H4 (cell line): Measurements from ENCODE around the gene HSD17B4. TPM values are rescaled to one million over a fixed set of nuclear protein-coding genes. Genes with fewer than 3 reads are reported as not detected.
"Not testable (repeated sequence)": the region's sequence is repeated elsewhere in the genome, so short reads cannot be mapped to it uniquely, and the experiment has no call there.

Experiments
- DNase-seq: peaks from one replicate; pipeline ENCODE4 v3.0.0-alpha.2; 2015; ENCODE audit warnings: low spot score
- total RNA-seq: library from RNA; depleted of rRNA; stranded (reverse); fragments of >200 nt; shearing (Covaris generic); gene quantifications from 2 replicates; pipeline ENCODE4 v1.2.3, GENCODE V29; 2014

Gene HSD17B4
- total RNA-seq, 1 experiment from 2014 or later: 319 TPM

GRCh38 chr5:119435436-119436132 lies 16.7 kb upstream of the HSD17B4 start:
- DNase-seq: peak; percentile 57

- DNase-seq: not testable (repeated sequence)
These were observed 14.3 kb upstream of the HSD17B4 start for GRCh38 chr5:119437785-119438586.

- not testable (repeated sequence) for DNase-seq
These were observed 13.7 kb upstream of the HSD17B4 start for GRCh38 chr5:119438587-119438917.

GRCh38 chr5:119439140-119439631 lies 13.1 kb upstream of the HSD17B4 start:
- DNase-seq: no peak

GRCh38 chr5:119439632-119440031 lies 12.7 kb upstream of the HSD17B4 start:
- not testable (repeated sequence) for DNase-seq

- DNase-seq: not testable (repeated sequence)
These were observed 7.7 kb upstream of the HSD17B4 start for GRCh38 chr5:119444643-119445042.

GRCh38 chr5:119445544-119445943 lies 6.8 kb upstream of the HSD17B4 start:
- no peak for DNase-seq

GRCh38 chr5:119449882-119450281 lies 2.4 kb upstream of the HSD17B4 start:
- DNase-seq: no peak

- not testable (repeated sequence) for DNase-seq
These were observed 1.7 kb upstream of the HSD17B4 start for GRCh38 chr5:119450627-119451026.

GRCh38 chr5:119451561-119451960 lies 736 bp upstream of the HSD17B4 start:
- DNase-seq: no peak

- DNase-seq: no peak
These were observed 281 bp upstream of the HSD17B4 start for GRCh38 chr5:119452060-119452372.

GRCh38 chr5:119453040-119453373 lies 710 bp downstream of the HSD17B4 start:
- DNase-seq: no peak

GRCh38 chr5:119454171-119454570 lies 1.9 kb downstream of the HSD17B4 start:
- DNase-seq: no peak

- DNase-seq: no peak
These were observed 6.8 kb downstream of the HSD17B4 start for GRCh38 chr5:119458911-119459632.

- no peak for DNase-seq
These were observed 13.3 kb downstream of the HSD17B4 start for GRCh38 chr5:119465640-119466039.

- no peak for DNase-seq
These were observed 16.0 kb downstream of the HSD17B4 start for GRCh38 chr5:119468286-119468685.

GRCh38 chr5:119470105-119470763 lies 17.9 kb downstream of the HSD17B4 start:
- no peak for DNase-seq

GRCh38 chr5:119470851-119471451 lies 18.7 kb downstream of the HSD17B4 start:
- DNase-seq: peak; percentile 39

GRCh38 chr5:119473241-119473640 lies 20.9 kb downstream of the HSD17B4 start:
- DNase-seq: no peak

GRCh38 chr5:119476341-119476740 lies 24.0 kb downstream of the HSD17B4 start:
- no peak for DNase-seq

GRCh38 chr5:119478781-119479180 lies 26.5 kb downstream of the HSD17B4 start:
- DNase-seq: no peak

- not testable (repeated sequence) for DNase-seq
These were observed 28.3 kb downstream of the HSD17B4 start for GRCh38 chr5:119480629-119481028.
